AG09309 (cell line): ENCODE measurements around the gene ARFRP1.

ENCODE experiments used
- DNase-seq: peaks from one replicate; pipeline ENCODE4 v3.0.0-alpha.2; 2010; ENCODE audit warnings: low read depth
- H3K4me3 ChIP-seq: 2 replicates; pipeline ENCODE4 v1.5.1; 2011; ENCODE audit warnings: mild to moderate bottlenecking, low read depth, low read length, moderate library complexity; ENCODE audit not compliant: control insufficient read depth
- TF ChIP-seq, protein P1 (sequence below): IDR thresholded peaks from 2 replicates; pipeline ENCODE4 v1.5.1; 2011; ENCODE audit warnings: mild to moderate bottlenecking, low read depth, low read length, inconsistent platforms; ENCODE audit not compliant: insufficient read depth, control insufficient read depth; ENCODE audit errors: missing control alignments

ARFRP1 gene

GRCh38 chr20:63692436-63693082 is 15.2 kb downstream of the ARFRP1 start:
- no peak for DNase-seq
- TF ChIP-seq, protein P1, sequence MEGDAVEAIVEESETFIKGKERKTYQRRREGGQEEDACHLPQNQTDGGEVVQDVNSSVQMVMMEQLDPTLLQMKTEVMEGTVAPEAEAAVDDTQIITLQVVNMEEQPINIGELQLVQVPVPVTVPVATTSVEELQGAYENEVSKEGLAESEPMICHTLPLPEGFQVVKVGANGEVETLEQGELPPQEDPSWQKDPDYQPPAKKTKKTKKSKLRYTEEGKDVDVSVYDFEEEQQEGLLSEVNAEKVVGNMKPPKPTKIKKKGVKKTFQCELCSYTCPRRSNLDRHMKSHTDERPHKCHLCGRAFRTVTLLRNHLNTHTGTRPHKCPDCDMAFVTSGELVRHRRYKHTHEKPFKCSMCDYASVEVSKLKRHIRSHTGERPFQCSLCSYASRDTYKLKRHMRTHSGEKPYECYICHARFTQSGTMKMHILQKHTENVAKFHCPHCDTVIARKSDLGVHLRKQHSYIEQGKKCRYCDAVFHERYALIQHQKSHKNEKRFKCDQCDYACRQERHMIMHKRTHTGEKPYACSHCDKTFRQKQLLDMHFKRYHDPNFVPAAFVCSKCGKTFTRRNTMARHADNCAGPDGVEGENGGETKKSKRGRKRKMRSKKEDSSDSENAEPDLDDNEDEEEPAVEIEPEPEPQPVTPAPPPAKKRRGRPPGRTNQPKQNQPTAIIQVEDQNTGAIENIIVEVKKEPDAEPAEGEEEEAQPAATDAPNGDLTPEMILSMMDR, result no peak
- no peak overlapping the region for H3K4me3 ChIP-seq

DNA sequence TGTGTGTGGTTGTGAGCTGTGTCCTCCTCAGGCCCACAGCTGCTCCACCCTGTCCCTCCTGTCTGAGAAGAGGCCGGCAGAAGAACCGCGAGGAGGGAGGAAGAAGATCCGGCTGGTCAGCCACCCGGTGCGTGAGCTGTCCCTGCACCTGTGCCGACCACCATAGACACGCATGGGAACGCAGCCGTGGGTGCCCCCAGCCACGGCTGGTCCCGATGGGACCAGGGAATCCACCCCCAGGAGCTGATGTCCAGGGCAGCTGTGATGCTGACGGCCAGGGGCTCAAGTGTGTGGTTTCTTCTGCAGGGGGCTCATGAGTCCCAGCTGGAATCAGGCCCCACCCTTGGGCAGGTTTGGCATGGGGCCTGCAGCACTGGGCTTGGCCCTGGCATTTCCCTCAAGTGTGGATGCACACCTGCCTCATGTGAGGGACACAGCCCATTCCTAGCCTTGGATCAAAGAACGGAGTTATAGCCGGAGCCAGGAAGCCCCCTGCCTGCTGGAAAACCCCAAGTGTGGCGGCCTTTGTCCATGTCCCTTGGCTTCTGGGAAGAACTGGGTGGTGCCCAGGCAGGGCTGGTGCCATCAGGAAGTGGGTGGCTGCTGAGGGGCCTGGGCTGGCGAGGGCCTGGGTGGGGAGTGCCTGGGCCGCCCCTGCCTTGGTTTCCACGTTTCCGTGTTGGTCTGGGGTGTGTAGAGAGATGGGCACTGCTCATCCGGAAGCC is 15.9 kb downstream of the ARFRP1 start:
- no peak overlapping the region for H3K4me3 ChIP-seq
- TF ChIP-seq, protein P1, result no peak
- DNase-seq, result no peak

DNA sequence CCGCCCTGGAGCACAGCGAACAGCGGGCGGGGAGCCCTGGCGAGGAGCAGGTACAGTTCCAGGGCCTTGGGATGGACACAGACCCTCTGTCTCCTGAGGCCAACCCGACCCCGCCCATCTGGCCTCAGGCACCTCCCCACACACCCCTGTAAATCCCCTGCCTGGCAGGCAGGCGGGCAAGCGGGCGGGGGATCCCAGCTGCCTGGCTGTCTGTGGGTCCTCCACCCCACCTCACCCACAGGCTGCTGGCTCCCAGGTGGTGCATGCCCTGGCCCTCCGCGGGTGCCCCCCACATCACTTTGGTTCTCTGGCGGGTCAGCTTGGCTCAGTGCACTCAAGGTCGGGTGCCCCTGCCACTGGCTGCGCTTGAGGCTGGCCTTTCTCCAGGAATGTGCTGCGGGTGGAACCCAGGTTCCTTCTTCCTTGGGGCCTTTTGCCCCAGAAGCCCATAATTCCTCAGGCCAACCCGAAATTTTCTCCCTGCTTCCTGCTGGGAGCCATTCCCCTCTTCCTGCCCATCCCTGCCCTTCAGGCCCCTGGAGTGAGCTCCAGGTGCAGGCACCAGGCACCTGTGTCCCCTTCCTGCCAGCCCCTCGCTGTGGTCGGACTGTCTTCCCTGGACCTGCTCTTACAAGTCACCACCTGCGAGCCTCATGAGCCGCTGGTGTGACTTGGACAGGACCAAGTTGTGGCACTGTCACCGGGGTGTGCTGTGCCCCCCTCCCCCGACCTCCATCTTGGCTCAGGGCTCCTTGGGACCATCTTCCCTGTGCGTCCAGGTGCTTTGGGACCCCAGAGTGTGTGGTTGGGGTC is 16.7 kb downstream of the ARFRP1 start:
- H3K4me3 ChIP-seq, result no peak overlapping the region
- DNase-seq, result no peak
- TF ChIP-seq, protein P1, result no peak

- no peak for DNase-seq
- TF ChIP-seq, protein P1, result no peak
- no peak overlapping the region for H3K4me3 ChIP-seq
These were observed 17.5 kb downstream of the ARFRP1 start for GRCh38 chr20:63690003-63690897.

- no peak for DNase-seq
- TF ChIP-seq, protein P1, result no peak
- H3K4me3 ChIP-seq, result no peak overlapping the region
These were observed 18.5 kb downstream of the ARFRP1 start for GRCh38 chr20:63689046-63690002.
